A549 (cell line): Measurements from ENCODE around the gene ZNF776. TPM values are rescaled to one million over a fixed set of nuclear protein-coding genes. Genes with fewer than 3 reads are reported as not detected.
A peak's percentile ranks its signal among the peaks of the same experiment; 100 is the strongest.

Experiments used
- ATAC-seq, 2 experiments: fragments of 200-7000 bp in 1 of 2; fragments of >200 bp in 1 of 2; cut with Nextera tagmentation in 1 of 2; cut with Tn5 transposase in 1 of 2; 3 replicates each; pipeline versions ENCODE4 v1.8.0 to v1.9.1; 2018 to 2020; ENCODE audit warnings: mild to moderate bottlenecking in 1 of 2, moderate library complexity in 1 of 2
- CTCF ChIA-PET: fragments of 300-600 bp; sonication (Branson Sonifier 250); formaldehyde crosslinking; extraction: SDS; loops from one replicate; lab custom pipeline; 2021; ENCODE audit warnings: antibody characterized with exemption, inconsistent platforms; lab: Yijun Ruan, JAX
- POLR2A ChIA-PET: fragments of 350-600 bp; formaldehyde crosslinking; extraction: SDS; loops from one replicate; lab custom pipeline; 2021; ENCODE audit warnings: antibody characterized with exemption, inconsistent platforms; lab: Yijun Ruan, JAX
- DNase-seq, 2 experiments: peaks; one replicate each; pipeline versions ENCODE4 v3.0.0 to v3.0.0-alpha.2; 2011 to 2016; ENCODE audit warnings: low read depth in 1 of 2, low spot score in 1 of 2
- FAIRE-seq: peaks from 2 replicates; lab custom pipeline; 2011; peaks lifted over from hg19 to GRCh38; lab: Jason Lieb, UNC
- H3K27ac ChIP-seq, 2 experiments: fragments of >200 bp; sonication (Bioruptor Twin); formaldehyde crosslinking; 3 replicates each; pipeline ENCODE4 v1.5.1; 2016 to 2017
- H3K4me1 ChIP-seq: fragments of >200 bp; sonication (Bioruptor Twin); formaldehyde crosslinking; 3 replicates; pipeline ENCODE4 v1.6.1; 2016
- H3K4me2 ChIP-seq: fragments of >200 bp; sonication (Bioruptor Twin); formaldehyde crosslinking; 3 replicates; pipeline ENCODE4 v1.6.1; 2016
- H3K4me3 ChIP-seq: fragments of >200 bp; sonication (Bioruptor Twin); formaldehyde crosslinking; 3 replicates; pipeline ENCODE4 v1.5.1; 2016
- H3K9me3 ChIP-seq: fragments of >200 bp; sonication (Bioruptor Twin); formaldehyde crosslinking; 3 replicates; pipeline ENCODE4 v1.6.1; 2016
- CBX2 ChIP-seq: fragments of 200-600 bp; sonication (generic); IDR thresholded peaks from 2 replicates; pipeline ENCODE4 v1.6.1; 2016; ENCODE audit warnings: low read depth, mild to moderate bottlenecking, borderline replicate concordance
- FOSB ChIP-seq: fragments of 250-450 bp; sonication (Bioruptor Pico); IDR thresholded peaks from 2 replicates; pipeline ENCODE4 v1.5.0; 2020; ENCODE audit warnings: mild to moderate bottlenecking, moderate library complexity
- FOSL2 ChIP-seq, 2 experiments: fragments of 450-650 bp in 1 of 2; fragments of >200 bp in 1 of 2; sonication (Bioruptor Twin) in 1 of 2; formaldehyde crosslinking; IDR thresholded peaks; 2 replicates each; pipeline versions ENCODE4 v1.5.0 to v1.6.1; 2016 to 2020; ENCODE audit warnings: mild to moderate bottlenecking in 1 of 2, moderate library complexity in 1 of 2
- FOXS1 ChIP-seq: fragments of 250-450 bp; sonication (Bioruptor Pico); IDR thresholded peaks from 2 replicates; pipeline ENCODE4 v1.5.0; 2020; ENCODE audit warnings: mild to moderate bottlenecking, moderate library complexity
- GATA3 ChIP-seq: IDR thresholded peaks from 2 replicates; pipeline ENCODE4 v1.6.1; 2012; ENCODE audit warnings: borderline replicate concordance
- HDAC2 ChIP-seq: fragments of 200-600 bp; sonication (generic); IDR thresholded peaks from 2 replicates; pipeline ENCODE4 v1.6.1; 2016
- HOXA7 ChIP-seq: fragments of 250-450 bp; sonication (Bioruptor Pico); IDR thresholded peaks from 2 replicates; pipeline ENCODE4 v1.5.0; 2020; ENCODE audit warnings: mild to moderate bottlenecking, moderate library complexity
- HOXB13 ChIP-seq: fragments of 250-450 bp; sonication (Bioruptor Pico); IDR thresholded peaks from 2 replicates; pipeline ENCODE4 v1.5.0; 2020; ENCODE audit warnings: low read depth, mild to moderate bottlenecking, moderate library complexity
- JUNB ChIP-seq: fragments of >200 bp; sonication (Bioruptor Twin); formaldehyde crosslinking; IDR thresholded peaks from 2 replicates; pipeline ENCODE4 v1.6.1; 2016
- MAFK ChIP-seq: fragments of 450-650 bp; IDR thresholded peaks from 2 replicates; pipeline ENCODE4 v1.6.1; 2014; ENCODE audit not compliant: partially characterized antibody
- NFE2L2 ChIP-seq: fragments of 150-350 bp; conservative IDR thresholded peaks from 2 replicates; pipeline ENCODE4 v1.6.1; 2014; ENCODE audit warnings: low read length
- NPAS2 ChIP-seq: fragments of 250-450 bp; sonication (Bioruptor Pico); IDR thresholded peaks from 2 replicates; pipeline ENCODE4 v1.8.0; 2022; ENCODE audit warnings: mild to moderate bottlenecking, moderate library complexity, borderline replicate concordance
- PHF8 ChIP-seq: fragments of 200-600 bp; sonication (generic); IDR thresholded peaks from 2 replicates; pipeline ENCODE4 v1.6.1; 2016; ENCODE audit warnings: low read depth, mild to moderate bottlenecking, antibody characterized with exemption, moderate library complexity, borderline replicate concordance
- RAD21 ChIP-seq, 2 experiments: fragments of >200 bp in 1 of 2; sonication (Bioruptor Twin) in 1 of 2; formaldehyde crosslinking in 1 of 2; IDR thresholded peaks in 1 of 2; conservative IDR thresholded peaks in 1 of 2; 2 replicates in 1 of 2; 3 replicates in 1 of 2; pipeline ENCODE4 v1.6.1; 2012 to 2018; ENCODE audit warnings: inconsistent platforms in 1 of 2
- RCOR1 ChIP-seq: fragments of 150-350 bp; IDR thresholded peaks from 2 replicates; pipeline ENCODE4 v1.6.1; 2014; ENCODE audit warnings: antibody characterized with exemption, low read length, low read depth
- SMC3 ChIP-seq: fragments of >200 bp; sonication (Bioruptor Twin); formaldehyde crosslinking; IDR thresholded peaks from 3 replicates; pipeline ENCODE4 v1.6.1; 2018; ENCODE audit warnings: inconsistent platforms
- TP53 ChIP-seq: fragments of 250-450 bp; sonication (Bioruptor Pico); IDR thresholded peaks from 2 replicates; pipeline ENCODE4 v1.5.0; 2021; ENCODE audit warnings: mild to moderate bottlenecking, moderate library complexity
- ZSCAN20 ChIP-seq: fragments of 250-450 bp; sonication (Bioruptor Pico); IDR thresholded peaks from 2 replicates; pipeline ENCODE4 v1.8.0; 2022; ENCODE audit warnings: mild to moderate bottlenecking, moderate library complexity
- WGBS: methylation state at CpG from one replicate; pipeline ENCODE4 v1.1.6; 2017; ENCODE audit errors: missing lambda C conversion rate; 5-methylcytosine and 5-hydroxymethylcytosine counted together
- polyA plus RNA-seq, 4 experiments: library from polyadenylated mRNA; depleted of rRNA in 3 of 4; stranded (reverse); fragments of >200 nt; fragmentation: RNase III in 1 of 4; extraction: RNeasy Plus Mini Kit Qiagen cat#74134 plus additional on column Dnase treatment in 1 of 4; gene quantifications; 2 replicates in 3 of 4; 3 replicates in 1 of 4; pipeline ENCODE4 v1.2.3, GENCODE V29; 2011 to 2017
- TF ChIP-seq, protein P1 (sequence below): fragments of 200-600 bp; sonication (generic); IDR thresholded peaks from 2 replicates; pipeline ENCODE4 v1.6.1; 2016; ENCODE audit warnings: antibody characterized with exemption, mild to moderate bottlenecking, moderate library complexity
- TF ChIP-seq, protein P2 (sequence below): fragments of 250-450 bp; sonication (Bioruptor Pico); IDR thresholded peaks from 2 replicates; pipeline ENCODE4 v1.5.0; 2020; ENCODE audit warnings: low read depth, mild to moderate bottlenecking, moderate library complexity
- TF ChIP-seq, protein P3 (sequence below): fragments of 150-350 bp; IDR thresholded peaks from 2 replicates; pipeline ENCODE4 v1.6.1; 2014; ENCODE audit warnings: low read depth, mild to moderate bottlenecking, low read length

ZNF776 gene
- polyA plus RNA-seq, 2 of the 4 experiments (the other 2 are of a cell fraction): 5.3 to 9.3 TPM

DNA sequence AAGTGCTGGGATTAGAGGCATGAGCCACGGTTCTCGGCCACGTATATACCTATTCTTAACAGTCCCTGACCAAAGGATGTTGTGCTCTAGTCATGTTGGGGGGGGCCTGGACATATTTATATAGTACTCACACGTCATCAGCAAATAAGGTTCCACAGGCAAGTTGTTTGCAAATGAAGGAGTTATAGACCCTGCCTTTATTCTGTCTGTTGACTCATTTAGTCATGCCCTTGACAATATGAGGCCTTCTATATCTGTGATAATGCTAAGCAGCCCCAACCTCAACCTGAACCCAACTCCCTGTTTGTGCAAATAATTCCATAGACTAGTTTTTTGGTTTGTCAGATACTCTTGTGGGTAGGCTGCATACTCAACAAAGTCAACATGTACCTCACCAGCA is 31.7 kb downstream of the ZNF776 start (continued):
- TF ChIP-seq RAD21 (conservative IDR thresholded peaks at IDR 0.05 in 1 of 2, IDR thresholded peaks at IDR 0.05 in 1 of 2): no peak
- TF ChIP-seq FOXS1: no peak

DNA sequence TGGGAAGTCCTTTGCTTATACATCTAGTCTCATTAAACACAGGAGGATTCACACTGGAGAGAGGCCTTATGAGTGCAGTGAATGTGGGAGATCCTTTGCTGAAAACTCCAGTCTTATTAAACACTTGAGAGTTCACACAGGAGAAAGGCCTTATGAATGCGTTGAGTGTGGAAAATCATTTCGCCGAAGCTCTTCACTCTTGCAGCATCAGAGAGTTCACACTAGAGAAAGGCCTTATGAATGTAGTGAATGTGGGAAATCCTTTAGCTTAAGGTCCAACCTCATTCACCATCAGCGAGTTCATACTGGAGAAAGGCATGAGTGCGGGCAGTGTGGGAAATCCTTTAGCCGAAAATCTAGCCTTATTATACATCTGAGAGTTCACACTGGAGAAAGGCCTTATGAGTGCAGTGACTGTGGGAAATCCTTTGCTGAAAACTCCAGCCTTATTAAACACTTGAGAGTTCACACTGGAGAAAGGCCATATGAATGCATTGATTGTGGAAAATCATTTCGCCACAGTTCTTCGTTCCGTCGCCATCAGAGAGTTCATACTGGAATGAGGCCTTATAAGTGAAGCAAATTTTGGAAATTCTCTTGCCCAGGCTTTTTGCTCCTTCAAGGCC is 32.7 kb downstream of the ZNF776 start:
- Histone ChIP-seq H3K27ac (no peak overlapping the region), H3K4me2 (no peak overlapping the region), H3K4me3 (no peak overlapping the region), H3K4me1 (no peaks in the 10 kb centered on the region), H3K9me3 (peaks cover 100% of the 10 kb centered on the region)
- ATAC-seq (no peak), DNase-seq (peak in 1 of 2 experiments; percentile 45), FAIRE-seq (no peak)
- TF ChIP-seq HOXB13 (CRISPR knock-in tag): no peak
- TF ChIP-seq, protein P1, sequence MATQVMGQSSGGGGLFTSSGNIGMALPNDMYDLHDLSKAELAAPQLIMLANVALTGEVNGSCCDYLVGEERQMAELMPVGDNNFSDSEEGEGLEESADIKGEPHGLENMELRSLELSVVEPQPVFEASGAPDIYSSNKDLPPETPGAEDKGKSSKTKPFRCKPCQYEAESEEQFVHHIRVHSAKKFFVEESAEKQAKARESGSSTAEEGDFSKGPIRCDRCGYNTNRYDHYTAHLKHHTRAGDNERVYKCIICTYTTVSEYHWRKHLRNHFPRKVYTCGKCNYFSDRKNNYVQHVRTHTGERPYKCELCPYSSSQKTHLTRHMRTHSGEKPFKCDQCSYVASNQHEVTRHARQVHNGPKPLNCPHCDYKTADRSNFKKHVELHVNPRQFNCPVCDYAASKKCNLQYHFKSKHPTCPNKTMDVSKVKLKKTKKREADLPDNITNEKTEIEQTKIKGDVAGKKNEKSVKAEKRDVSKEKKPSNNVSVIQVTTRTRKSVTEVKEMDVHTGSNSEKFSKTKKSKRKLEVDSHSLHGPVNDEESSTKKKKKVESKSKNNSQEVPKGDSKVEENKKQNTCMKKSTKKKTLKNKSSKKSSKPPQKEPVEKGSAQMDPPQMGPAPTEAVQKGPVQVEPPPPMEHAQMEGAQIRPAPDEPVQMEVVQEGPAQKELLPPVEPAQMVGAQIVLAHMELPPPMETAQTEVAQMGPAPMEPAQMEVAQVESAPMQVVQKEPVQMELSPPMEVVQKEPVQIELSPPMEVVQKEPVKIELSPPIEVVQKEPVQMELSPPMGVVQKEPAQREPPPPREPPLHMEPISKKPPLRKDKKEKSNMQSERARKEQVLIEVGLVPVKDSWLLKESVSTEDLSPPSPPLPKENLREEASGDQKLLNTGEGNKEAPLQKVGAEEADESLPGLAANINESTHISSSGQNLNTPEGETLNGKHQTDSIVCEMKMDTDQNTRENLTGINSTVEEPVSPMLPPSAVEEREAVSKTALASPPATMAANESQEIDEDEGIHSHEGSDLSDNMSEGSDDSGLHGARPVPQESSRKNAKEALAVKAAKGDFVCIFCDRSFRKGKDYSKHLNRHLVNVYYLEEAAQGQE: no peak
- no peak for TF ChIP-seq NPAS2 (CRISPR knock-in tag)
- TF ChIP-seq RCOR1: no peak
- TF ChIP-seq TP53 (CRISPR knock-in tag): no peak
- no peak for TF ChIP-seq JUNB
- no peak for TF ChIP-seq FOSL2 (IDR thresholded peaks at IDR 0.05)
- no peak for TF ChIP-seq FOSL2 (CRISPR knock-in tag; IDR thresholded peaks at IDR 0.05)
- TF ChIP-seq HOXA7 (CRISPR knock-in tag): no peak
- no peak for TF ChIP-seq RAD21 (conservative IDR thresholded peaks at IDR 0.05 in 1 of 2, IDR thresholded peaks at IDR 0.05 in 1 of 2)
- TF ChIP-seq PHF8: no peak
- TF ChIP-seq NFE2L2: no peak
- TF ChIP-seq CBX2: no peak
- no peak for TF ChIP-seq FOSB (CRISPR knock-in tag)
- TF ChIP-seq GATA3: no peak
- TF ChIP-seq MAFK: no peak
- TF ChIP-seq ZSCAN20 (CRISPR knock-in tag): no peak
- TF ChIP-seq HDAC2: no peak
- TF ChIP-seq, protein P2, sequence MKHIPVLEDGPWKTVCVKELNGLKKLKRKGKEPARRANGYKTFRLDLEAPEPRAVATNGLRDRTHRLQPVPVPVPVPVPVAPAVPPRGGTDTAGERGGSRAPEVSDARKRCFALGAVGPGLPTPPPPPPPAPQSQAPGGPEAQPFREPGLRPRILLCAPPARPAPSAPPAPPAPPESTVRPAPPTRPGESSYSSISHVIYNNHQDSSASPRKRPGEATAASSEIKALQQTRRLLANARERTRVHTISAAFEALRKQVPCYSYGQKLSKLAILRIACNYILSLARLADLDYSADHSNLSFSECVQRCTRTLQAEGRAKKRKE (CRISPR knock-in tag): no peak
- TF ChIP-seq SMC3: no peak
- TF ChIP-seq, protein P3, sequence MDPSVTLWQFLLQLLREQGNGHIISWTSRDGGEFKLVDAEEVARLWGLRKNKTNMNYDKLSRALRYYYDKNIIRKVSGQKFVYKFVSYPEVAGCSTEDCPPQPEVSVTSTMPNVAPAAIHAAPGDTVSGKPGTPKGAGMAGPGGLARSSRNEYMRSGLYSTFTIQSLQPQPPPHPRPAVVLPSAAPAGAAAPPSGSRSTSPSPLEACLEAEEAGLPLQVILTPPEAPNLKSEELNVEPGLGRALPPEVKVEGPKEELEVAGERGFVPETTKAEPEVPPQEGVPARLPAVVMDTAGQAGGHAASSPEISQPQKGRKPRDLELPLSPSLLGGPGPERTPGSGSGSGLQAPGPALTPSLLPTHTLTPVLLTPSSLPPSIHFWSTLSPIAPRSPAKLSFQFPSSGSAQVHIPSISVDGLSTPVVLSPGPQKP: no peak
- CTCF ChIA-PET: interaction anchor here (0.6 kb wide), 1 partner anchor 1366 kb away, joined by 3 read pairs; no protein-coding TSS in a partner anchor
- WGBS: 92% methylated on average over 10 of the region's 10 CpGs
- POLR2A ChIA-PET: no interaction called here
